Transverse colon (tissue), 4 donors: ENCODE measurements around the gene PRELID3B. TPM values are rescaled to one million over a fixed set of nuclear protein-coding genes. Genes with fewer than 3 reads are reported as not detected.

Experiments used
- DNase-seq: peaks from one replicate; pipeline ENCODE4 v3.0.0-alpha.2; 2019
- H3K27ac ChIP-seq, 4 donors: fragments of 200-600 bp; sonication (generic); 2 replicates each; pipeline ENCODE4 v1.5.1; 2016 to 2018; ENCODE audit warnings: inconsistent platforms in 4 of 4
- H3K27me3 ChIP-seq: fragments of 200-600 bp; sonication (generic); 2 replicates; pipeline ENCODE4 v1.5.1; 2017; ENCODE audit warnings: inconsistent platforms
- H3K36me3 ChIP-seq, 4 donors: fragments of 200-600 bp; sonication (generic); 2 replicates each; pipeline ENCODE4 v1.5.1; 2017 to 2019; ENCODE audit warnings: inconsistent platforms in 4 of 4
- H3K4me1 ChIP-seq, 4 donors: fragments of 200-600 bp; sonication (generic); 2 replicates each; pipeline ENCODE4 v1.5.1; 2017 to 2020; ENCODE audit warnings: inconsistent platforms in 4 of 4
- H3K4me3 ChIP-seq, 4 donors: fragments of 200-600 bp; sonication (generic); 1 replicate in 1 of 4; 2 replicates in 3 of 4; pipeline versions ENCODE4 v1.5.1 to v1.6.1; 2017 to 2019; ENCODE audit warnings: inconsistent platforms in 4 of 4
- H3K9me3 ChIP-seq, 2 donors: fragments of 200-600 bp; sonication (generic); 2 replicates each; pipeline ENCODE4 v1.5.1; 2017 to 2019; ENCODE audit warnings: inconsistent platforms in 2 of 2
- EP300 ChIP-seq: sonication (generic); formaldehyde crosslinking; IDR thresholded peaks from one replicate; pipeline ENCODE4 v1.6.1; 2017; ENCODE audit warnings: antibody characterized with exemption, low read depth
- POLR2A ChIP-seq: fragments of 450-650 bp; IDR thresholded peaks from one replicate; pipeline ENCODE4 v1.6.1; 2016; ENCODE audit warnings: antibody characterized with exemption, mild to moderate bottlenecking, moderate library complexity
- POLR2AphosphoS5 ChIP-seq, 3 donors: sonication (generic); formaldehyde crosslinking; IDR thresholded peaks; one replicate each; pipeline ENCODE4 v1.6.1; 2016; ENCODE audit warnings: antibody characterized with exemption in 3 of 3
- WGBS, 2 donors: methylation state at CpG; one replicate each; pipeline ENCODE4 v1.1.5; 2018; ENCODE audit warnings: low coverage in 1 of 2; 5-methylcytosine and 5-hydroxymethylcytosine counted together
- in situ Hi-C, 4 donors: fragments of 200-750 bp; cut with MboI; loops; one replicate each; pipeline versions ENCODE4 v1.15.0 to v1.15.1; 2017; ENCODE audit warnings: low sequenced_read_pairs in 3 of 4, low pct_ligation_motif_present in 1 of 4, low pct_unique_long_range_greater_than_20kb in 1 of 4
- intact Hi-C: fragments of 100-400 bp; cut with DNase I; formaldehyde crosslinking; loops from one replicate; pipeline ENCODE4 v1.15.1; 2023; ENCODE audit warnings: low total_unique reads
- total RNA-seq, 4 donors: library from RNA; depleted of rRNA; stranded (reverse); fragments of >200 nt; gene quantifications; one replicate each; pipeline ENCODE4 v1.1.0, GENCODE V29; 2016
- TF ChIP-seq, protein P1 (sequence below), 5 experiments: fragments of 200-600 bp in 3 of 5; fragments of 450-650 bp in 2 of 5; sonication (generic) in 3 of 5; IDR thresholded peaks; 1 replicate in 2 of 5; 2 replicates in 3 of 5; pipeline ENCODE4 v1.5.1; 2016 to 2017; ENCODE audit warnings: antibody characterized with exemption in 5 of 5, inconsistent platforms in 3 of 5, mild to moderate bottlenecking in 2 of 5, moderate library complexity in 1 of 5

PRELID3B gene
- total RNA-seq, 4 donors from 2014 or later, result 25.3 to 119 (median 67.8) TPM

DNA sequence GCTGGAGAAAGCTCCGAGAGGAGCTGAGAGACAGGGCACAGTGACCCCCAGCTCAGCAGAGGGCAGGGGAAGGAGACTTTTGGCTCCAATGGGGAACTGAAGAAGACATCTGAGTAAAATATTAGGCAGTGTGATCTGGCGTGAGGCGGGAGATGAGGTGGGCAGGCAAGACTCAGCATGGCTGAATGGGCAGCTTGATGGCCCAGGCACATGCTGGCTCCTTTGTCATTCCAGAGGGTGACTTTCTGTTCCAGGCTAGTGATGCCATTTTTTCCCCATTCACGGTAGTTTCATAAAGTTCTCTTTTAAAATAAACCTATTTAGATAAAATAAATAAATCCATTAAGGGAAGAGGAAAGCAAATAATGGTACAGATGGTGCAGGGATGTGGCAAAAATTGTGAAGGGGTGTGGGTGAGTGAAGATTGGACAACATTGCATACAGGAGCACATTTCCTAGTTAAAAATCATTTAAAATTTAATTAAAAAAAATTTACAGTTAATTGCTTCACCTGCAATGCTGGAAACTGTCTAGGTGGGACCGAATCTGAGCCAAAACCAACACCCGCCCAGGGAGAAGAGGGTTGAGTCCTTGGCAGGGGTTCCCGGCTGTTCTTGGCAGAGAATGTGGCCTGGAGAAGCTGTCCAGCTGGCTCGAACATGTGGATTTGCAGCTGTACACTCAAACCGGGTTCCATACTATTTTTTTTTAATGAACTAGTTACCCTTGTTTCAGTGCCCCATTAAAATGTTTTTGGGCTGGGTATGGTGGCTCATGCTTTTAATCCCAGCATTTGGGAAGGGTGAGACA, 41.7 kb upstream of the PRELID3B start:
- Histone ChIP-seq H3K9me3 (no peaks in the 10 kb centered on the region), H3K4me3 (no peak overlapping the region), H3K27ac (no peak overlapping the region), H3K4me1 (no peaks in the 10 kb centered on the region), H3K36me3 (no peaks in the 10 kb centered on the region), H3K27me3 (peaks cover 3% of the 10 kb centered on the region)
- intact Hi-C loops (no loop called here), in situ Hi-C loops (loop anchor here (10.0 to 25.0 kb wide), 4 partner anchors 141 to 328 kb away; partner anchors contain the start of genes GNAS (in 1 of the 4) and GNAS-AS1 (in 1 of the 4))
- WGBS, 2 donors, result 37 to 56% methylated on average over 7 to 9 of the region's 9 CpGs
- no peak for TF ChIP-seq POLR2AphosphoS5 (IDR thresholded peaks at IDR 0.05)
- TF ChIP-seq EP300, result no peak
- no peak for TF ChIP-seq POLR2A
- TF ChIP-seq, protein P1, sequence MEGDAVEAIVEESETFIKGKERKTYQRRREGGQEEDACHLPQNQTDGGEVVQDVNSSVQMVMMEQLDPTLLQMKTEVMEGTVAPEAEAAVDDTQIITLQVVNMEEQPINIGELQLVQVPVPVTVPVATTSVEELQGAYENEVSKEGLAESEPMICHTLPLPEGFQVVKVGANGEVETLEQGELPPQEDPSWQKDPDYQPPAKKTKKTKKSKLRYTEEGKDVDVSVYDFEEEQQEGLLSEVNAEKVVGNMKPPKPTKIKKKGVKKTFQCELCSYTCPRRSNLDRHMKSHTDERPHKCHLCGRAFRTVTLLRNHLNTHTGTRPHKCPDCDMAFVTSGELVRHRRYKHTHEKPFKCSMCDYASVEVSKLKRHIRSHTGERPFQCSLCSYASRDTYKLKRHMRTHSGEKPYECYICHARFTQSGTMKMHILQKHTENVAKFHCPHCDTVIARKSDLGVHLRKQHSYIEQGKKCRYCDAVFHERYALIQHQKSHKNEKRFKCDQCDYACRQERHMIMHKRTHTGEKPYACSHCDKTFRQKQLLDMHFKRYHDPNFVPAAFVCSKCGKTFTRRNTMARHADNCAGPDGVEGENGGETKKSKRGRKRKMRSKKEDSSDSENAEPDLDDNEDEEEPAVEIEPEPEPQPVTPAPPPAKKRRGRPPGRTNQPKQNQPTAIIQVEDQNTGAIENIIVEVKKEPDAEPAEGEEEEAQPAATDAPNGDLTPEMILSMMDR (IDR thresholded peaks at IDR 0.05), result no peak
- DNase-seq, result no peak

DNA sequence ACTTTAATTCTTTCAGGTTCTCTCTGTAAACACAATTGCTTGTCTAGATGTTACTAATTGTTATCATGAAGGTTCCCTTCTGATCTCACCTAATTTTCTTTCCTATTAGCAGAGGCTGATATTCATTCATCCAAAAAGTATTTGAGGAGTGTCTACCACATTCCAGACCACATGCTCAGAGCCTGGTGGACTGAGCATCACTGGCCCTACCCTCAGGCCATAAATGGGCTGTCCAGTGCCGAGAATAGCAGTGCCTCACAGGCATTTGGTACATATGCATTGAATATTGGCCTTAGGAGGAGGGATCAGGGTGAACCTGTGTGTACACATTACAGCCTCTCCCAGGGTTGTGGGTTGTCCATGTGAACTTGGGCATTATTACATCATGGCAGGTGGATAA, 40.4 kb upstream of the PRELID3B start:
- 72% methylated on average over 1 of the region's 1 CpG; no CpG with 5 or more reads in 1 of the 2 donors for WGBS, 2 donors
- Histone ChIP-seq H3K9me3 (no peaks in the 10 kb centered on the region), H3K4me3 (no peak overlapping the region), H3K27ac (no peak overlapping the region), H3K27me3 (peaks cover 3% of the 10 kb centered on the region), H3K36me3 (no peaks in the 10 kb centered on the region), H3K4me1 (no peaks in the 10 kb centered on the region)
- in situ Hi-C loops, result loop anchor here (10.0 to 25.0 kb wide), 4 partner anchors 142 to 329 kb away; partner anchors contain the start of genes GNAS (in 1 of the 4) and GNAS-AS1 (in 1 of the 4)
- TF ChIP-seq, protein P1 (IDR thresholded peaks at IDR 0.05), result no peak
- TF ChIP-seq POLR2A, result no peak
- no peak for TF ChIP-seq POLR2AphosphoS5 (IDR thresholded peaks at IDR 0.05)
- no peak for TF ChIP-seq EP300
- DNase-seq, result no peak
- intact Hi-C loops, result no loop called here

DNA sequence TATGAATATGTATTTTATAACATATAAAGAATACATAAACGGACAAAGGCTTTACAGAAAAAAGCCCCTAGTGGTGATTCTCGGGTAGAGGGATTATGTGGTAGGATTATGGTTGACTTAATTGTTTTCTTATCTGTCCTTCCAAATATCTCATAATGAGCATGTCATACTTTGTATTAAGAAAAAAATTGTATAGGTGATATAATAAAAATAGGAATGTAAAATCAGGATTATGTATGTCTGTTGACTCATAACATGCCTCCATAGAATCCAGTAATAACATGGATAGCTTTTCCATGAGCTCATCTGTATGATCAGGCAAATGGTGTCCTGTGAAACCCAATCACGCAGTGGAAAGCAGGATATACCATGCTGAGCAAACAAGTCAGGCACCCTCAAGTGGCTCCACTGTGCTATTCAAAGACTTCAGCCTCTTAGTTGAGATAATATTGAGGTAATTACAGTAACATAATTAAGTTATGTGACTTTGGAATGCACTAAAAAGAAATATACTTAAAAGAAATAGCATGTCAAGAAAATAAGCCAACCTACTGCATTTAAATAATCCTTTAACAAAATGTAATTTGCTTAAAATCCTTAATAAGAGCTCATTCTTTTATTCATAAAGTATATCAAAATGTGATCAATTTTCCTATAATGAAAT, 39.6 kb upstream of the PRELID3B start:
- no peak for DNase-seq
- peaks cover 11% of the 10 kb centered on the region for H3K27me3 ChIP-seq
- no peak overlapping the region for H3K4me3 ChIP-seq
- no peaks in the 10 kb centered on the region for H3K4me1 ChIP-seq
- no peak overlapping the region for H3K27ac ChIP-seq
- no peaks in the 10 kb centered on the region for H3K9me3 ChIP-seq
- in situ Hi-C loops (loop anchor here (10.0 to 25.0 kb wide), 4 partner anchors 143 to 330 kb away; partner anchors contain the start of genes GNAS (in 1 of the 4) and GNAS-AS1 (in 1 of the 4)), intact Hi-C loops (no loop called here)
- no peak for TF ChIP-seq POLR2AphosphoS5 (IDR thresholded peaks at IDR 0.05)
- TF ChIP-seq, protein P1 (IDR thresholded peaks at IDR 0.05), result peak; percentile 38 to 52 (median 42)
- no peaks in the 10 kb centered on the region for H3K36me3 ChIP-seq
- WGBS, 2 donors, result 21 to 45% methylated on average over 3 of the region's 3 CpGs

DNA sequence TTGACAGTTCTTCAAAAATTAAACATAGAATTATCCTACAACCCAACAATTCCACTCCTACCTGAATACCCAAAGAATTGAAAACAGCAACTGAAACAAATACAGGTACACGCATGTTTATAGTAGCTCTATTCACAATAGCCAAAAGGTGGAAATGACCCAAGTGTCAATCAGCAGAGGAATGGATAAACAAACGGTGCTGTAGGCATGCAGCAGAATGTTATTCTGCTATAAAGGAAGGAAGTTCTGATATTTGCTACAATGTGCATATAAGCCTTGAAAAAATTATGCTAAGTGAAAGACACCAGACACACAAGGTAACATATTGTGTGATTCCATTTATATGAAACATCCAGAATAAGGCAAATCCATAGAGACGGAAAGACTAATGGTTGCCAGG, 38.5 kb upstream of the PRELID3B start:
- H3K27me3 ChIP-seq, result peaks cover 18% of the 10 kb centered on the region
- DNase-seq, result no peak
- WGBS, 2 donors, result 53 to 54% methylated on average over 3 of the region's 3 CpGs
- TF ChIP-seq, protein P1 (IDR thresholded peaks at IDR 0.05), result no peak
- H3K36me3 ChIP-seq, result no peaks in the 10 kb centered on the region
- H3K4me1 ChIP-seq, result no peaks in the 10 kb centered on the region
- intact Hi-C loops (no loop called here), in situ Hi-C loops (loop anchor here (10.0 to 25.0 kb wide), 4 partner anchors 144 to 331 kb away; partner anchors contain the start of genes GNAS (in 1 of the 4) and GNAS-AS1 (in 1 of the 4))
- H3K9me3 ChIP-seq, result no peaks in the 10 kb centered on the region
- no peak overlapping the region for H3K27ac ChIP-seq
- no peak overlapping the region for H3K4me3 ChIP-seq
